Measurements from ENCODE around the gene RIC3. TPM values are rescaled to one million over a fixed set of nuclear protein-coding genes. Genes with fewer than 3 reads are reported as not detected.
A peak's percentile ranks its signal among the peaks of the same experiment; 100 is the strongest.
"Not testable (repeated sequence)": the region's sequence is repeated elsewhere in the genome, so short reads cannot be mapped to it uniquely, and the experiment has no call there.

Gene RIC3
- total RNA-seq, 2 experiments from 2014 or later, result 5.7 to 7.4 TPM

- CTCF ChIA-PET, result no interaction called here
- Mint-ChIP-seq H3K27me3 (peaks cover 38% of the 10 kb centered on the region), H3K4me1 (peaks cover 17% of the 10 kb centered on the region), H3K4me3 (peak overlapping the region; percentile 83), H3K9me3 (ENCODE audit: low read depth) (no peaks in the 10 kb centered on the region), H3K27ac (no peak overlapping the region), H3K36me3 (peaks cover 3% of the 10 kb centered on the region)
- no peak for DNase-seq
- ATAC-seq, result no peak
These were observed 1.0 kb downstream of the RIC3 start for GRCh38 chr11:8167796-8168195.

GRCh38 chr11:8164746-8165145, 4.1 kb downstream of the RIC3 start:
- peaks cover 3% of the 10 kb centered on the region for H3K36me3 Mint-ChIP-seq
- no peaks in the 10 kb centered on the region for H3K9me3 Mint-ChIP-seq (ENCODE audit: low read depth)
- CTCF ChIA-PET, result interaction anchor here (1.0 kb wide), 1 partner anchor 178 kb away, joined by 3 read pairs; the partner anchor contains the start of gene EIF3F
- H3K27ac Mint-ChIP-seq, result no peak overlapping the region
- H3K4me3 Mint-ChIP-seq, result no peak overlapping the region
- peaks cover 32% of the 10 kb centered on the region for H3K27me3 Mint-ChIP-seq
- DNase-seq, result no peak
- H3K4me1 Mint-ChIP-seq, result peaks cover 17% of the 10 kb centered on the region
- no peak for ATAC-seq

GRCh38 chr11:8161627-8162304, 7.1 kb downstream of the RIC3 start:
- H3K4me1 Mint-ChIP-seq; H3K4me3 Mint-ChIP-seq; H3K36me3 Mint-ChIP-seq; ATAC-seq; DNase-seq; CTCF ChIA-PET; H3K27me3 Mint-ChIP-seq; H3K27ac Mint-ChIP-seq; H3K9me3 Mint-ChIP-seq (ENCODE audit: low read depth): not testable (repeated sequence)

- H3K4me1 Mint-ChIP-seq, result no peaks in the 10 kb centered on the region
- CTCF ChIA-PET, result no interaction called here
- H3K27me3 Mint-ChIP-seq, result no peaks in the 10 kb centered on the region
- H3K4me3 Mint-ChIP-seq, result no peak overlapping the region
- no peak for DNase-seq
- H3K27ac Mint-ChIP-seq, result no peak overlapping the region
- peaks cover 1% of the 10 kb centered on the region for H3K36me3 Mint-ChIP-seq
- ATAC-seq, result no peak
- H3K9me3 Mint-ChIP-seq (ENCODE audit: low read depth), result no peaks in the 10 kb centered on the region
These were observed 11.9 kb downstream of the RIC3 start for GRCh38 chr11:8156877-8157276.

- Mint-ChIP-seq H3K36me3 (peaks cover 3% of the 10 kb centered on the region), H3K4me1 (no peaks in the 10 kb centered on the region), H3K27me3 (no peaks in the 10 kb centered on the region), H3K27ac (no peak overlapping the region), H3K9me3 (ENCODE audit: low read depth) (no peaks in the 10 kb centered on the region), H3K4me3 (no peak overlapping the region)
- CTCF ChIA-PET, result no interaction called here
- ATAC-seq (no peak), DNase-seq (no peak)
These were observed 19.1 kb downstream of the RIC3 start for GRCh38 chr11:8149726-8150125.

- ATAC-seq, result no peak
- Mint-ChIP-seq H3K4me1 (no peaks in the 10 kb centered on the region), H3K27ac (no peak overlapping the region), H3K36me3 (peaks cover 5% of the 10 kb centered on the region), H3K27me3 (no peaks in the 10 kb centered on the region), H3K4me3 (no peak overlapping the region), H3K9me3 (ENCODE audit: low read depth) (peaks cover 2% of the 10 kb centered on the region)
- CTCF ChIA-PET, result interaction anchor here (1.2 to 1.3 kb wide), 2 partner anchors 106 to 151 kb away, joined by 3 read pairs; partner anchors contain the start of gene EIF3F
- DNase-seq, result no peak
These were observed 30.3 kb downstream of the RIC3 start for GRCh38 chr11:8138526-8138925.

- ATAC-seq, result no peak
- Mint-ChIP-seq H3K27ac (no peak overlapping the region), H3K27me3 (peaks cover 3% of the 10 kb centered on the region), H3K9me3 (ENCODE audit: low read depth) (no peaks in the 10 kb centered on the region), H3K36me3 (peaks cover 2% of the 10 kb centered on the region), H3K4me3 (no peak overlapping the region), H3K4me1 (no peaks in the 10 kb centered on the region)
- CTCF ChIA-PET, result no interaction called here
- no peak for DNase-seq
These were observed 41.4 kb downstream of the RIC3 start for GRCh38 chr11:8127447-8127846.

GRCh38 chr11:8126649-8127289, 42.1 kb downstream of the RIC3 start:
- Mint-ChIP-seq H3K4me1 (no peaks in the 10 kb centered on the region), H3K27ac (no peak overlapping the region), H3K9me3 (ENCODE audit: low read depth) (no peaks in the 10 kb centered on the region), H3K27me3 (peaks cover 3% of the 10 kb centered on the region), H3K36me3 (peaks cover 2% of the 10 kb centered on the region), H3K4me3 (no peak overlapping the region)
- DNase-seq (no peak), ATAC-seq (no peak)
- CTCF ChIA-PET, result no interaction called here

GRCh38 chr11:8122173-8122764, 46.6 kb downstream of the RIC3 start:
- Mint-ChIP-seq H3K27me3 (peaks cover 3% of the 10 kb centered on the region), H3K4me3 (no peak overlapping the region), H3K4me1 (no peaks in the 10 kb centered on the region), H3K9me3 (ENCODE audit: low read depth) (no peaks in the 10 kb centered on the region), H3K27ac (no peak overlapping the region), H3K36me3 (peaks cover 7% of the 10 kb centered on the region)
- CTCF ChIA-PET, result interaction anchor here (0.7 kb wide), 1 partner anchor 36 kb away, joined by 3 read pairs; no protein-coding TSS in a partner anchor
- DNase-seq, result no peak
- ATAC-seq, result no peak

GRCh38 chr11:8111636-8112035, 57.2 kb downstream of the RIC3 start:
- Mint-ChIP-seq H3K4me1 (no peaks in the 10 kb centered on the region), H3K36me3 (peaks cover 11% of the 10 kb centered on the region), H3K9me3 (ENCODE audit: low read depth) (peaks cover 4% of the 10 kb centered on the region), H3K27ac (no peak overlapping the region), H3K27me3 (no peaks in the 10 kb centered on the region), H3K4me3 (no peak overlapping the region)
- CTCF ChIA-PET, result no interaction called here
- ATAC-seq (no peak), DNase-seq (no peak)

GRCh38 chr11:8110396-8110795, 58.4 kb downstream of the RIC3 start:
- Mint-ChIP-seq H3K36me3 (peaks cover 11% of the 10 kb centered on the region), H3K4me3 (no peak overlapping the region), H3K27me3 (no peaks in the 10 kb centered on the region), H3K9me3 (ENCODE audit: low read depth) (peaks cover 4% of the 10 kb centered on the region), H3K4me1 (no peaks in the 10 kb centered on the region), H3K27ac (no peak overlapping the region)
- DNase-seq (no peak), ATAC-seq (no peak)
- CTCF ChIA-PET, result interaction anchor here (3.2 kb wide), 1 partner anchor 11 kb away, joined by 16 read pairs; no protein-coding TSS in a partner anchor

GRCh38 chr11:8109675-8110074, 59.1 kb downstream of the RIC3 start:
- Mint-ChIP-seq H3K4me1 (no peaks in the 10 kb centered on the region), H3K27me3 (no peaks in the 10 kb centered on the region), H3K27ac (no peak overlapping the region), H3K9me3 (ENCODE audit: low read depth) (peaks cover 3% of the 10 kb centered on the region), H3K4me3 (no peak overlapping the region), H3K36me3 (peaks cover 7% of the 10 kb centered on the region)
- CTCF ChIA-PET, result interaction anchor here (3.2 kb wide), 1 partner anchor 10 kb away, joined by 16 read pairs; no protein-coding TSS in a partner anchor
- ATAC-seq (no peak), DNase-seq (no peak)

GRCh38 chr11:8108421-8108820, 60.4 kb downstream of the RIC3 start:
- ATAC-seq (no peak), DNase-seq (no peak)
- H3K9me3 Mint-ChIP-seq (ENCODE audit: low read depth), result no peaks in the 10 kb centered on the region
- H3K4me3 Mint-ChIP-seq, result no peak overlapping the region
- no peaks in the 10 kb centered on the region for H3K4me1 Mint-ChIP-seq
- no peaks in the 10 kb centered on the region for H3K27me3 Mint-ChIP-seq
- CTCF ChIA-PET, result interaction anchor here (1.1 to 3.2 kb wide), 3 partner anchors 9 to 102 kb away, joined by 3 to 16 read pairs (median 5); no protein-coding TSS in a partner anchor
- no peaks in the 10 kb centered on the region for H3K36me3 Mint-ChIP-seq
- no peak overlapping the region for H3K27ac Mint-ChIP-seq

- ATAC-seq, result no peak
- no peaks in the 10 kb centered on the region for H3K4me1 Mint-ChIP-seq
- H3K27me3 Mint-ChIP-seq, result no peaks in the 10 kb centered on the region
- no peak for DNase-seq
- H3K9me3 Mint-ChIP-seq (ENCODE audit: low read depth), result no peaks in the 10 kb centered on the region
- no peak overlapping the region for H3K4me3 Mint-ChIP-seq
- CTCF ChIA-PET, result interaction anchor here (1.0 to 3.2 kb wide), 5 partner anchors 8 to 101 kb away, joined by 3 to 16 read pairs (median 3); no protein-coding TSS in a partner anchor
- H3K36me3 Mint-ChIP-seq, result no peaks in the 10 kb centered on the region
- H3K27ac Mint-ChIP-seq, result no peak overlapping the region
These were observed 61.2 kb downstream of the RIC3 start for GRCh38 chr11:8107642-8108041.

All from activated CD8-positive, alpha-beta memory T cell treated with anti-CD3 and anti-CD28 coated beads, Interleukin-2, amount 10 ng/mL, durations not matched to agents 7 days and 5 days (primary cell).